HepG2 (cell line): ENCODE results near the gene KDELR3. TPM values are rescaled to one million over a fixed set of nuclear protein-coding genes. Genes with fewer than 3 reads are reported as not detected.

ENCODE experiments used
- ATAC-seq: fragments of 200-7000 bp; cut with Tn5 transposase; 3 replicates; pipeline ENCODE4 v1.9.1; 2020; ENCODE audit warnings: mild to moderate bottlenecking, moderate library complexity
- Bru-seq: library from RNA; stranded (reverse); fragments of 400-500 nt; gene quantifications from one replicate; lab custom pipeline; 2021; lab: Mats Ljungman, UMichigan
- BruChase-seq, 2 experiments: library from RNA; stranded (reverse); fragments of 400-500 nt; gene quantifications; one replicate each; lab custom pipeline; 2021; lab: Mats Ljungman, UMichigan
- BruUV-seq: library from RNA; stranded (reverse); fragments of 400-500 nt; replicated peaks from 2 replicates; lab custom pipeline; 2021; lab: Mats Ljungman, UMichigan
- CTCF ChIA-PET: fragments of 300-600 bp; formaldehyde crosslinking; extraction: SDS; loops from one replicate; lab custom pipeline; 2021; ENCODE audit warnings: low total read pairs, inconsistent platforms, low intra/inter-chr PET ratio; lab: Yijun Ruan, JAX
- POLR2A ChIA-PET: fragments of 350-600 bp; sonication (Branson Sonifier 250); formaldehyde crosslinking; loops from one replicate; lab custom pipeline; 2020; ENCODE audit warnings: antibody characterized with exemption, inconsistent platforms; lab: Yijun Ruan, JAX
- DNase-seq: peaks from one replicate; pipeline ENCODE4 v3.0.0-alpha.2; 2015; ENCODE audit warnings: low spot score
- FAIRE-seq: peaks from 3 replicates; lab custom pipeline; 2011; peaks lifted over from hg19 to GRCh38; lab: Jason Lieb, UNC
- H2AFZ ChIP-seq: one replicate; pipeline ENCODE4 v1.6.1; 2011; ENCODE audit warnings: low read length, inconsistent platforms
- H3K27ac ChIP-seq: fragments of 300-600 bp; 3 replicates; pipeline ENCODE4 v1.8.0; 2011; ENCODE audit warnings: mixed run types, mild to moderate bottlenecking, mixed read lengths, low read length, inconsistent platforms; ENCODE audit not compliant: insufficient read depth; ENCODE audit errors: extremely low read length
- H3K27me3 ChIP-seq, 2 experiments: fragments of 200-600 bp in 1 of 2; 2 replicates in 1 of 2; 3 replicates in 1 of 2; pipeline versions ENCODE4 v1.6.0 to v1.8.0; 2011; ENCODE audit warnings: low read length in 2 of 2, mild to moderate bottlenecking in 2 of 2, moderate library complexity in 2 of 2, inconsistent platforms in 1 of 2; ENCODE audit not compliant: insufficient read depth in 2 of 2, control insufficient read depth in 1 of 2
- H3K36me3 ChIP-seq, 2 experiments: fragments of 200-600 bp in 1 of 2; replicated peaks in 1 of 2; 2 replicates in 1 of 2; 3 replicates in 1 of 2; pipeline versions ENCODE4 v1.5.1 to v1.8.0; 2011; ENCODE audit warnings: low read length in 2 of 2, inconsistent platforms in 1 of 2; ENCODE audit not compliant: insufficient read depth in 2 of 2, control insufficient read depth in 1 of 2
- H3K4me1 ChIP-seq: 2 replicates; pipeline ENCODE4 v1.5.1; 2012; ENCODE audit warnings: low read length, inconsistent platforms; ENCODE audit not compliant: insufficient read depth
- H3K4me2 ChIP-seq: 2 replicates; pipeline ENCODE4 v1.6.0; 2011; ENCODE audit warnings: low read depth, low read length, inconsistent platforms
- H3K4me3 ChIP-seq, 3 experiments: fragments of 200-600 bp in 1 of 3; sonication (generic), shearing (Covaris generic) in 1 of 3; replicated peaks in 1 of 3; 2 replicates each; pipeline ENCODE4 v1.5.1; 2011 to 2016; ENCODE audit warnings: low read length in 3 of 3, inconsistent platforms in 2 of 3, low read depth in 2 of 3, mild to moderate bottlenecking in 2 of 3, control low read depth in 1 of 3, mixed read lengths in 1 of 3; ENCODE audit not compliant: insufficient read depth in 1 of 3
- H3K79me2 ChIP-seq: one replicate; pipeline ENCODE4 v1.6.1; 2011; ENCODE audit warnings: low read length, inconsistent platforms; ENCODE audit not compliant: insufficient read depth
- H3K9ac ChIP-seq: 2 replicates; pipeline ENCODE4 v1.6.0; 2011; ENCODE audit warnings: mild to moderate bottlenecking, low read depth, low read length, inconsistent platforms; ENCODE audit not compliant: insufficient read depth
- H3K9me3 ChIP-seq: 2 replicates; pipeline ENCODE4 v1.5.1; 2012; ENCODE audit warnings: mild to moderate bottlenecking, low read length
- H4K20me1 ChIP-seq: 2 replicates; pipeline ENCODE4 v1.6.0; 2011; ENCODE audit warnings: inconsistent platforms, mild to moderate bottlenecking, low read length, moderate library complexity; ENCODE audit not compliant: insufficient read depth
- E2F5 ChIP-seq: sonication (generic); formaldehyde crosslinking; conservative IDR thresholded peaks from 2 replicates; pipeline ENCODE4 v1.4.0; 2020; ENCODE audit warnings: missing genetic modification reagents
- NFKB2 ChIP-seq: sonication (generic); formaldehyde crosslinking; IDR thresholded peaks from 2 replicates; pipeline ENCODE4 v1.4.0; 2020; ENCODE audit warnings: missing genetic modification reagents, borderline replicate concordance
- POLR2G ChIP-seq: fragments of 200-400 bp; formaldehyde crosslinking; IDR thresholded peaks from 2 replicates; pipeline ENCODE4 v1.6.1; 2018; ENCODE audit warnings: mild to moderate bottlenecking, low read depth, low read length, moderate library complexity
- PTBP1 ChIP-seq: fragments of 200-400 bp; formaldehyde crosslinking; IDR thresholded peaks from 2 replicates; pipeline ENCODE4 v1.6.1; 2018; ENCODE audit warnings: low read length, low read depth; ENCODE audit not compliant: poor library complexity, severe bottlenecking
- ZFX ChIP-seq: sonication (generic); formaldehyde crosslinking; IDR thresholded peaks from 2 replicates; pipeline ENCODE4 v1.4.0; 2020; ENCODE audit warnings: mild to moderate bottlenecking, low read depth, missing genetic modification reagents, moderate library complexity
- ZNF253 ChIP-seq: sonication (generic); formaldehyde crosslinking; IDR thresholded peaks from 2 replicates; pipeline ENCODE4 v1.8.0; 2022; ENCODE audit warnings: mild to moderate bottlenecking, missing genetic modification reagents, borderline replicate concordance
- ZNF687 ChIP-seq: sonication (generic); formaldehyde crosslinking; IDR thresholded peaks from 2 replicates; pipeline ENCODE4 v1.5.1; 2020; ENCODE audit warnings: mild to moderate bottlenecking, missing genetic modification reagents, moderate library complexity
- ZNF724P ChIP-seq: sonication (generic); formaldehyde crosslinking; IDR thresholded peaks from 2 replicates; pipeline ENCODE4 v1.8.0; 2022; ENCODE audit warnings: missing genetic modification reagents, borderline replicate concordance
- ZNF850 ChIP-seq: sonication (generic); formaldehyde crosslinking; conservative IDR thresholded peaks from 2 replicates; pipeline ENCODE4 v1.9.0; 2021; ENCODE audit warnings: mild to moderate bottlenecking, missing genetic modification reagents
- ZNF878 ChIP-seq: sonication (generic); formaldehyde crosslinking; IDR thresholded peaks from 2 replicates; pipeline ENCODE4 v1.8.1; 2023; ENCODE audit warnings: mild to moderate bottlenecking, missing genetic modification reagents, moderate library complexity
- WGBS: methylation state at CpG from one replicate; pipeline ENCODE4 v1.1.6; 2017; ENCODE audit warnings: low lambda C conversion rate; 5-methylcytosine and 5-hydroxymethylcytosine counted together
- in situ Hi-C: cut with HindIII; loops from 2 replicates; pipeline ENCODE4 v1.10.0; 2017; ENCODE audit warnings: low pct_unique_long_range_greater_than_20kb; ENCODE audit not compliant: extremely low pct_ligation_motif_present
- intact Hi-C: fragments of 100-400 bp; cut with micrococcal nuclease; formaldehyde crosslinking; loops from one replicate; pipeline ENCODE4 v1.10.0; 2022; ENCODE audit not compliant: unreplicated experiment
- long read RNA-seq, 2 experiments: library from RNA in 1 of 2; library from polyadenylated mRNA in 1 of 2; stranded (forward) in 1 of 2; unstranded in 1 of 2; transcript quantifications; one replicate each; pipeline ENCODE4 v2.0.0, GENCODE V29; 2019 to 2022
- polyA minus RNA-seq, 3 experiments: library from RNA; depleted of rRNA, polyadenylated mRNA; stranded (reverse); fragments of >200 nt; gene quantifications; 2 replicates each; pipeline ENCODE4 v1.2.3, GENCODE V29; 2011; ENCODE audit warnings: low replicate concordance in 1 of 3
- polyA plus RNA-seq, 8 experiments: library from polyadenylated mRNA; depleted of rRNA in 3 of 8; stranded (reverse) in 7 of 8; unstranded in 1 of 8; fragments of >200 nt; fragmentation: Illumina TruSeq in 4 of 8; extraction: Trizol in 4 of 8; gene quantifications; 2 replicates each; pipeline versions ENCODE4 v1.2.1 to v1.2.3, GENCODE V29; 2011 to 2016; ENCODE audit warnings: low read depth in 4 of 8, missing spikeins in 1 of 8, mixed read lengths in 1 of 8; ENCODE audit not compliant: insufficient read depth in 1 of 8
- total RNA-seq, 5 experiments: library from RNA; depleted of rRNA; stranded (reverse); fragments of >200 nt; fragmentation: Illumina TruSeq; extraction: Trizol; gene quantifications; 2 replicates each; pipeline ENCODE4 v1.2.3, GENCODE V29; 2016; ENCODE audit warnings: low read depth in 1 of 5

Gene KDELR3
- total RNA-seq (2016; rRNA removed; fragmentation: Illumina TruSeq; extraction: Trizol) (18.9 and 24.2 TPM in 2 replicates), polyA plus RNA-seq (2011; rRNA removed) (44.4 and 65.7 TPM in 2 replicates), polyA minus RNA-seq (2011; rRNA and poly(A)+ RNA removed; ENCODE audit: low replicate concordance) (11.9 and 47.4 TPM in 2 replicates), Bru-seq, nascent RNA (percentile 45 among the genes with signal in this experiment), BruChase-seq, experiment 1, labeled RNA remaining after a 6-hour chase (percentile 59 among the genes with signal in this experiment), BruChase-seq, experiment 2, labeled RNA remaining after a 2-hour chase (percentile 46 among the genes with signal in this experiment)
- total RNA-seq (2016; cell fraction: cytosol; rRNA removed; fragmentation: Illumina TruSeq; extraction: Trizol; ENCODE audit: low read depth), result 15.4 and 17.8 TPM in 2 replicates
- total RNA-seq (2016; cell fraction: insoluble cytoplasmic fraction; rRNA removed; fragmentation: Illumina TruSeq; extraction: Trizol), result 18.4 and 24.9 TPM in 2 replicates
- total RNA-seq (2016; cell fraction: membrane; rRNA removed; fragmentation: Illumina TruSeq; extraction: Trizol), result 25.0 and 25.7 TPM in 2 replicates
- 24.1 and 25.4 TPM in 2 replicates for total RNA-seq (2016; cell fraction: nucleus; rRNA removed; fragmentation: Illumina TruSeq; extraction: Trizol)
- 51.3 and 51.5 TPM in 2 replicates for polyA plus RNA-seq (2011; cell fraction: cytosol; rRNA removed)
- 13.4 and 13.6 TPM in 2 replicates for polyA plus RNA-seq (2011; cell fraction: nucleus; rRNA removed)
- polyA plus RNA-seq (2012), result 25.3 and 25.4 TPM in 2 replicates
- 22.6 and 32.8 TPM in 2 replicates for polyA plus RNA-seq (2016; cell fraction: cytosol; fragmentation: Illumina TruSeq; extraction: Trizol; ENCODE audit: low read depth)
- 25.8 and 26.8 TPM in 2 replicates for polyA plus RNA-seq (2016; cell fraction: insoluble cytoplasmic fraction; fragmentation: Illumina TruSeq; extraction: Trizol; ENCODE audit: low read depth)
- 31.8 and 34.1 TPM in 2 replicates for polyA plus RNA-seq (2016; cell fraction: membrane; fragmentation: Illumina TruSeq; extraction: Trizol; ENCODE audit: low read depth)
- polyA plus RNA-seq (2016; cell fraction: nucleus; fragmentation: Illumina TruSeq; extraction: Trizol; ENCODE audit: insufficient read depth, low read depth), result 38.2 and 40.9 TPM in 2 replicates
- 22.6 and 22.7 TPM in 2 replicates for polyA minus RNA-seq (2011; cell fraction: cytosol; rRNA and poly(A)+ RNA removed)
- polyA minus RNA-seq (2011; cell fraction: nucleus; rRNA and poly(A)+ RNA removed), result 6.4 and 12.8 TPM in 2 replicates
- long read RNA-seq, experiment 1, transcript KDELR3-202 (4 exons, 931 nt), result minor isoform, 6 of 120 reads
- long read RNA-seq, experiment 1, transcript KDELR3-201 (5 exons, 1,728 nt), result major isoform, 81 of 120 reads
- long read RNA-seq, experiment 1, partial matches to known transcripts, result 1 of 120 reads
- long read RNA-seq, experiment 1, other reads (novel, unspliced or antisense), result 32 of 120 reads
- long read RNA-seq, experiment 2, transcript KDELR3-201 (5 exons, 1,728 nt), result major isoform, 55 of 76 reads
- long read RNA-seq, experiment 2, partial matches to known transcripts, result 6 of 76 reads
- long read RNA-seq, experiment 2, other reads (novel, unspliced or antisense), result 11 of 76 reads

GRCh38 chr22:38467904-38468442, at the start of gene KDELR3:
Gene KDELR3, plus strand, starts transcription at chr22:38468096. Its CDS starts 138 bp downstream, at chr22:38468234.
- Histone ChIP-seq H3K27ac (peak within 1 kb of the TSS; percentile 21), H3K36me3 (no peaks in the 10 kb centered on the region), H3K4me2 (peak within 1 kb of the TSS; percentile 96), H3K9me3 (no peaks in the 10 kb centered on the region), H3K9ac (peak within 1 kb of the TSS; percentile 81), H4K20me1 (no peaks in the 10 kb centered on the region), H3K79me2 (no peaks in the 10 kb centered on the region), H3K27me3 (peaks cover 0 to 11% of the 10 kb centered on the region in 2 experiments; a peak in 3 of 5 replicates), H2AFZ (no peak within 1 kb of the TSS), H3K4me1 (peaks cover 58% of the 10 kb centered on the region), H3K4me3 (peak within 1 kb of the TSS; percentile 64 to 87 (median 75))
- ATAC-seq (peak; percentile 62), DNase-seq (no peak), FAIRE-seq (no peak)
- WGBS, result 0% methylated on average over 3 of the region's 53 CpGs
- CTCF ChIA-PET, result no interaction called here
- in situ Hi-C loops (no loop called here), intact Hi-C loops (no loop called here)
- no TSS peak for BruUV-seq
- POLR2A ChIA-PET, result interaction anchor here (0.9 kb wide), 1 partner anchor 10 kb away, joined by 3 read pairs; no protein-coding TSS in a partner anchor
- TF ChIP-seq PTBP1 (peak; percentile 71), NFKB2 (CRISPR knock-in tag) (0 out of 2 replicates have a peak, but pooled peaks have one; percentile 23), ZNF687 (peak; percentile 84), ZFX (CRISPR knock-in tag) (peak; percentile 49; the same call in 1 of the 2 replicates), ZNF724P (CRISPR knock-in tag) (no peak), ZNF850 (CRISPR knock-in tag) (no peak), ZNF253 (peak; percentile 66; the same call in 1 of the 2 replicates), E2F5 (CRISPR knock-in tag) (no peak), POLR2G (peak; percentile 66), ZNF878 (CRISPR knock-in tag) (no peak)
